ENCODE results near the gene FAM209B. TPM values are rescaled to one million over a fixed set of nuclear protein-coding genes. Genes with fewer than 3 reads are reported as not detected.
A peak's percentile ranks its signal among the peaks of the same experiment; 100 is the strongest.
"Not testable (repeated sequence)": the region's sequence is repeated elsewhere in the genome, so short reads cannot be mapped to it uniquely, and the experiment has no call there.

The FAM209B gene
- 1 to 10 TPM; 2.0 to 3.3 (median 3.1) TPM for total RNA-seq
- 1.8 TPM for total RNA-seq (2013)

- H3K4me1 Mint-ChIP-seq; H3K9me3 Mint-ChIP-seq; H3K27ac ChIP-seq (ENCODE audit: low read length); H3K36me3 ChIP-seq (ENCODE audit: control insufficient read depth, insufficient read depth, low read length); H3K4me1 ChIP-seq (ENCODE audit: control insufficient read depth, insufficient read depth, low read length); H3K27me3 ChIP-seq (ENCODE audit: control insufficient read depth, insufficient read depth, low read length); H3K27ac Mint-ChIP-seq; intact Hi-C loops (cut with micrococcal nuclease); H3K4me3 ChIP-seq (ENCODE audit: low read length); H3K9me3 ChIP-seq (ENCODE audit: control insufficient read depth, insufficient read depth, low read length); H3K27me3 Mint-ChIP-seq (ENCODE audit: low read depth in 2 of 2); DNase-seq; ATAC-seq; H3K4me3 Mint-ChIP-seq; H3K36me3 Mint-ChIP-seq: not testable (repeated sequence)
- WGBS (ENCODE audit: insufficient coverage): 93% methylated on average over 7 of the region's 9 CpGs
Observed at GRCh38 chr20:56532946-56533345, at the start of gene FAM209B. Gene FAM209B, plus strand, starts transcription at chr20:56533246. Its CDS starts 96 bp downstream, at chr20:56533342.

GRCh38 chr20:56483970-56484369, 49.1 kb upstream of the FAM209B start:
- Histone ChIP-seq H3K27ac (ENCODE audit: low read length) (no peak overlapping the region), H3K9me3 (ENCODE audit: control insufficient read depth, insufficient read depth, low read length) (no peaks in the 10 kb centered on the region), H3K4me1 (ENCODE audit: control insufficient read depth, insufficient read depth, low read length) (peaks cover 5% of the 10 kb centered on the region), H3K27me3 (ENCODE audit: control insufficient read depth, insufficient read depth, low read length) (no peaks in the 10 kb centered on the region), H3K4me3 (ENCODE audit: low read length) (no peak overlapping the region), H3K36me3 (ENCODE audit: control insufficient read depth, insufficient read depth, low read length) (peaks cover 74% of the 10 kb centered on the region)
- Mint-ChIP-seq H3K4me3 (no peak overlapping the region), H3K36me3 (peaks cover 34% of the 10 kb centered on the region), H3K4me1 (peaks cover 22 to 57% of the 10 kb centered on the region in 2 donors), H3K27ac (peak overlapping the region; percentile 53 to 81), H3K27me3 (ENCODE audit: low read depth in 2 of 2) (no peaks in the 10 kb centered on the region), H3K9me3 (no peaks in the 10 kb centered on the region)
- WGBS (ENCODE audit: insufficient coverage): 25% methylated on average over 6 of the region's 7 CpGs
- intact Hi-C loops (cut with micrococcal nuclease): no loop called here
- ATAC-seq: peak in 1 of 3 donors; percentile 35
- peak in 1 of 2 donors; percentile 49 for DNase-seq
- TF ChIP-seq, protein P1, sequence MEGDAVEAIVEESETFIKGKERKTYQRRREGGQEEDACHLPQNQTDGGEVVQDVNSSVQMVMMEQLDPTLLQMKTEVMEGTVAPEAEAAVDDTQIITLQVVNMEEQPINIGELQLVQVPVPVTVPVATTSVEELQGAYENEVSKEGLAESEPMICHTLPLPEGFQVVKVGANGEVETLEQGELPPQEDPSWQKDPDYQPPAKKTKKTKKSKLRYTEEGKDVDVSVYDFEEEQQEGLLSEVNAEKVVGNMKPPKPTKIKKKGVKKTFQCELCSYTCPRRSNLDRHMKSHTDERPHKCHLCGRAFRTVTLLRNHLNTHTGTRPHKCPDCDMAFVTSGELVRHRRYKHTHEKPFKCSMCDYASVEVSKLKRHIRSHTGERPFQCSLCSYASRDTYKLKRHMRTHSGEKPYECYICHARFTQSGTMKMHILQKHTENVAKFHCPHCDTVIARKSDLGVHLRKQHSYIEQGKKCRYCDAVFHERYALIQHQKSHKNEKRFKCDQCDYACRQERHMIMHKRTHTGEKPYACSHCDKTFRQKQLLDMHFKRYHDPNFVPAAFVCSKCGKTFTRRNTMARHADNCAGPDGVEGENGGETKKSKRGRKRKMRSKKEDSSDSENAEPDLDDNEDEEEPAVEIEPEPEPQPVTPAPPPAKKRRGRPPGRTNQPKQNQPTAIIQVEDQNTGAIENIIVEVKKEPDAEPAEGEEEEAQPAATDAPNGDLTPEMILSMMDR (IDR thresholded peaks at IDR 0.05): no peak

GRCh38 chr20:56487216-56487615, 45.8 kb upstream of the FAM209B start:
- Mint-ChIP-seq H3K4me1 (peaks cover 22 to 56% of the 10 kb centered on the region in 2 donors), H3K27me3 (ENCODE audit: low read depth in 2 of 2) (no peaks in the 10 kb centered on the region), H3K36me3 (peaks cover 22% of the 10 kb centered on the region), H3K9me3 (no peaks in the 10 kb centered on the region), H3K27ac (peak overlapping the region; percentile 6 to 59), H3K4me3 (no peak overlapping the region)
- intact Hi-C loops (cut with micrococcal nuclease): no loop called here
- Histone ChIP-seq H3K4me3 (ENCODE audit: low read length) (no peak overlapping the region), H3K9me3 (ENCODE audit: control insufficient read depth, insufficient read depth, low read length) (no peaks in the 10 kb centered on the region), H3K36me3 (ENCODE audit: control insufficient read depth, insufficient read depth, low read length) (peaks cover 71% of the 10 kb centered on the region), H3K27me3 (ENCODE audit: control insufficient read depth, insufficient read depth, low read length) (no peaks in the 10 kb centered on the region), H3K4me1 (ENCODE audit: control insufficient read depth, insufficient read depth, low read length) (peaks cover 5% of the 10 kb centered on the region), H3K27ac (ENCODE audit: low read length) (no peak overlapping the region)
- WGBS (ENCODE audit: insufficient coverage): 84% methylated on average over 11 of the region's 11 CpGs
- TF ChIP-seq, protein P1 (IDR thresholded peaks at IDR 0.05): no peak
- ATAC-seq (peak in 1 of 3 donors; percentile 68), DNase-seq (no peak)

DNA sequence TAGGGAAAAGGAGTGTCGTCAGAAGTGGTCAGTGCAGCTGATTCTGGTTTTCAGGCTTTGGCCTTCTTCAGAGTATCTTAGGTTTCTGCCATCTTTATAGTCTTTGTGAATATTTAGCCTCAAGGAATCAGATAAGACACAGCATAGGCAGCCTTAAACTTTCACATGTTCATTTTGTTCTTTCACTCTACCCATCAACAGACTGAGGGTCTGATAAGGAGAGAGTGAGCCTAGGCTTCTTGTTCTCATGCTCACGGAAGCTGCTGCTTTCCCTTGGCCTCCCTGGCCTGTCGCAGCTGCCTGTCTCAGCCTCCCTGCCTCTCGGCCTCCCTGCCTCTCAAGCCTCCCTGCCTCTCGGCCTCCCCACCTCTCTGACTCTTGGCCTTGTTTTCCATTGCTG, 44.5 kb upstream of the FAM209B start:
- TF ChIP-seq, protein P1 (IDR thresholded peaks at IDR 0.05): no peak
- H3K27ac Mint-ChIP-seq: peak overlapping the region in 1 of 2 donors; percentile 10
- H3K9me3 Mint-ChIP-seq: no peaks in the 10 kb centered on the region

More for the DNA sequence above, 44.5 kb upstream of the FAM209B start:
- H3K4me3 ChIP-seq (ENCODE audit: low read length): no peak overlapping the region
- H3K27me3 Mint-ChIP-seq (ENCODE audit: low read depth in 2 of 2): no peaks in the 10 kb centered on the region
- ATAC-seq (no peak), DNase-seq (no peak)
- H3K27ac ChIP-seq (ENCODE audit: low read length): no peak overlapping the region
- peaks cover 15 to 52% of the 10 kb centered on the region in 2 donors for H3K4me1 Mint-ChIP-seq
- peaks cover 14% of the 10 kb centered on the region for H3K36me3 Mint-ChIP-seq
- 94% methylated on average over 5 of the region's 5 CpGs for WGBS (ENCODE audit: insufficient coverage)
- no peak overlapping the region for H3K4me3 Mint-ChIP-seq
- H3K36me3 ChIP-seq (ENCODE audit: control insufficient read depth, insufficient read depth, low read length): peaks cover 65% of the 10 kb centered on the region
- intact Hi-C loops (cut with micrococcal nuclease): no loop called here
- H3K4me1 ChIP-seq (ENCODE audit: control insufficient read depth, insufficient read depth, low read length): peaks cover 5% of the 10 kb centered on the region
- H3K27me3 ChIP-seq (ENCODE audit: control insufficient read depth, insufficient read depth, low read length): no peaks in the 10 kb centered on the region
- no peaks in the 10 kb centered on the region for H3K9me3 ChIP-seq (ENCODE audit: control insufficient read depth, insufficient read depth, low read length)

Measured in natural killer cell (primary cell).